Measurements from ENCODE around the gene ATF7IP2.

DNA sequence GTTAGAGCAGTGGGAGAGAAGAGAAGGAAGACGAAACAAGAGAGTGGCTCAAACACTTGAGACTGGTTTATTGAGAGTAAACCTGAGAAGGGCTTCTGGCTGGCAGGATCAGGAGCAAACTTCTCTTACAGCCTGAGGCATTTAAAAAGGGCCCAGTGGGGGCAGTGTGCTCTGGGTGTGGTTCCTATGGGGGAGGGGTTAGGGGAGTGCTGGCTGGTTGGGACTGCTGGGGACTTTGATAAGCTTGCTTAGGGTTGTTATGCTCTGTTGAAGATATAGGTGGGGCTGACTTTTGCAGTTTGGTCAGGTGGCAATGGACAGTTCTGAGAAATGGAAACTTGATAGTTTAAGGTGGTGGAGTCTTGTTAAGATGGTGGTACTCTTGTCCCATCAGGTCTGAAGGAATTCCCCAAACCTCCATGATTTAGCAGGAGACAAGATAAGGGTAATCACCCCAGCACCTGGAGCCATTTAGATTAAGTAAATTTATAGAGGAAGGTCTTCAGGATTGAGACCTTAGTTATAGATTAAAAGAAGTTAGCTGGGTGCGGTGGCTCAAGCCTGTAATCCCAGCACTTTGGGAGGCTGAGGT, 115.3 kb downstream of the ATF7IP2 start:
- TF ChIP-seq, protein P1, sequence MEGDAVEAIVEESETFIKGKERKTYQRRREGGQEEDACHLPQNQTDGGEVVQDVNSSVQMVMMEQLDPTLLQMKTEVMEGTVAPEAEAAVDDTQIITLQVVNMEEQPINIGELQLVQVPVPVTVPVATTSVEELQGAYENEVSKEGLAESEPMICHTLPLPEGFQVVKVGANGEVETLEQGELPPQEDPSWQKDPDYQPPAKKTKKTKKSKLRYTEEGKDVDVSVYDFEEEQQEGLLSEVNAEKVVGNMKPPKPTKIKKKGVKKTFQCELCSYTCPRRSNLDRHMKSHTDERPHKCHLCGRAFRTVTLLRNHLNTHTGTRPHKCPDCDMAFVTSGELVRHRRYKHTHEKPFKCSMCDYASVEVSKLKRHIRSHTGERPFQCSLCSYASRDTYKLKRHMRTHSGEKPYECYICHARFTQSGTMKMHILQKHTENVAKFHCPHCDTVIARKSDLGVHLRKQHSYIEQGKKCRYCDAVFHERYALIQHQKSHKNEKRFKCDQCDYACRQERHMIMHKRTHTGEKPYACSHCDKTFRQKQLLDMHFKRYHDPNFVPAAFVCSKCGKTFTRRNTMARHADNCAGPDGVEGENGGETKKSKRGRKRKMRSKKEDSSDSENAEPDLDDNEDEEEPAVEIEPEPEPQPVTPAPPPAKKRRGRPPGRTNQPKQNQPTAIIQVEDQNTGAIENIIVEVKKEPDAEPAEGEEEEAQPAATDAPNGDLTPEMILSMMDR (IDR thresholded peaks at IDR 0.05): no peak
- TF ChIP-seq POLR2A (IDR thresholded peaks at IDR 0.05) (no peak), POLR2AphosphoS5 (IDR thresholded peaks at IDR 0.05) (no peak), EP300 (IDR thresholded peaks at IDR 0.05) (no peak)

Measured in sigmoid colon (tissue), 4 donors.